NT2/D1 (cell line): ENCODE data around the gene ARHGAP10.

Experiments
- DNase-seq: peaks from one replicate; pipeline ENCODE4 v3.0.0-alpha.2; 2011; ENCODE audit warnings: low read depth, low spot score
- H3K27me3 ChIP-seq: 2 replicates; pipeline ENCODE4 v1.6.0; 2011; ENCODE audit warnings: mild to moderate bottlenecking; ENCODE audit not compliant: insufficient read length, insufficient read depth
- H3K36me3 ChIP-seq: 2 replicates; pipeline ENCODE4 v1.6.1; 2011; ENCODE audit warnings: mild to moderate bottlenecking, low read length, mixed read lengths; ENCODE audit not compliant: insufficient read depth, insufficient read length
- H3K4me1 ChIP-seq: 2 replicates; pipeline ENCODE4 v1.5.1; 2011; ENCODE audit not compliant: insufficient read depth, insufficient read length
- H3K4me3 ChIP-seq: 2 replicates; pipeline ENCODE4 v1.5.1; 2011; ENCODE audit warnings: low read depth; ENCODE audit not compliant: insufficient read length
- H3K9ac ChIP-seq: 2 replicates; pipeline ENCODE4 v1.6.0; 2011; ENCODE audit warnings: low read depth; ENCODE audit not compliant: insufficient read length
- H3K9me3 ChIP-seq: 2 replicates; pipeline ENCODE4 v1.5.1; 2011; ENCODE audit warnings: mild to moderate bottlenecking, low read length; ENCODE audit not compliant: insufficient read depth
- SUZ12 ChIP-seq: IDR thresholded peaks from 2 replicates; pipeline ENCODE4 v1.6.1; 2011; ENCODE audit not compliant: insufficient read length, insufficient read depth; ENCODE audit errors: extremely low read depth
- YY1 ChIP-seq: IDR thresholded peaks from 2 replicates; pipeline ENCODE4 v1.6.1; 2011; ENCODE audit not compliant: insufficient read length, insufficient read depth
- ZNF274 ChIP-seq: IDR thresholded peaks from 2 replicates; pipeline ENCODE4 v1.6.1; 2011; ENCODE audit warnings: mild to moderate bottlenecking, low read depth, low read length

The ARHGAP10 gene

DNA sequence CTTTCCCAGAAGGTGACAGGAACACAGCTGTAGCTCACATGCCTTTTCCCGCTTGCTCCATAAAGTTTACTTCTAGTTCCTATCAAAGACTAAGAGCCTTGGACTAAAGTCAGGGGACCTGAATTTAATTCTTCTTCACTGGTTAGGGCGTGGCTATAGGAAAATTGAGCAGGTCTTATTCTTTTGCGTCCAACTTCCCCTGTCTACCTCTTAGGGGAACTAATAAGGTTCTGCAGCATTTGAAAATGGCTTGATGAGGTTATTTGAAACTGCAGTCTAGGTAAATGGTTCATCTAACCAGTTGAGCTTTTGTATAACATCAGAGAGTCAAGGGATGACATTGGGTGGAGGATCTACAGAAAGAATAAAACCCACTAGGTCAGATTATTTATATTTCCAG, 2.6 kb downstream of the ARHGAP10 start:
- Histone ChIP-seq H3K9me3 (no peaks in the 10 kb centered on the region), H3K4me1 (peaks cover 3% of the 10 kb centered on the region), H3K9ac (no peak overlapping the region), H3K36me3 (no peaks in the 10 kb centered on the region), H3K27me3 (peaks cover 36% of the 10 kb centered on the region), H3K4me3 (no peak overlapping the region)
- no peak for DNase-seq
- TF ChIP-seq YY1: no peak
- no peak for TF ChIP-seq ZNF274
- TF ChIP-seq SUZ12: no peak

DNA sequence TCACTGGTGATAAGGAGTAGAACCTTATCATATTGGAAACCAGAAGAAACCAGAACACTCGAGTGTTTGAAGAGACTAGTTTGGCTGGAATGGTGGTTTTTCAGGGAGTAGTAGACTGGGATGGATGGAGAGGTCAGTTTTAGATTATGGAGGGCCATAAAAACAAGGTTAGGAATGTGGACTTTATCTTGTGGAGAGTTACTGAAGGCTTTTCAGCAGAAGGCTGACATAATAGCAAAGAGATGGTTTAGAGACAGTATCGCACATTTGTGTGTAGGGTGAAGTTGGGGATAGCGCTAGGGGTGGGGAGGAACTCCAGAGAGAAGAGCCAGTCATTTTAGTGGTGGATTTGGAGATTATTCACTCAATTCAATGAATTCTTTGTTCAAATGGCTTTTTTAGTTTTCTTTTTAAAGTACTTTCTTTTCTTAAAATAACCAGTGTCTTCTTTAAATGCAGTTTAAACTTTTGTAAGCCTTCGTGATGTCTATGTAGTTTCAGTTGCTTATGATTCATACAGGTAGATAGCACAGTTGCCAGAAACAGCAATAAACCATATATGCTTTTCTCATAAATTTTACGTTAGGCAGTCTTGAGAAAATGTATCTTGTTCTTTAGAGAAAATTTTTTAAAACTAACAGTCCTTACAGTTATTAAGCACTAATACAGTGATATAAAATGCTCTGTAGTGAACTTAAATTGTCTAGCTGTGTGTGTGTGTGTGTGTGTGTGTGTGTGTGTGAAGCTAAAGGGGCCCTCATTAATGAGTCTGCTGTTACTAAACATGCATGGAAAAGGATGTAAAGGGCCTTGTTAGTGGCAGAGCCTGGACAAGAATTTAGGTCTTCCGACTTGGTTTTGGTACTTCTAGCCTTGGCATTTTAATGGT, 3.8 kb downstream of the ARHGAP10 start:
- Histone ChIP-seq H3K4me1 (peaks cover 3% of the 10 kb centered on the region), H3K9ac (no peak overlapping the region), H3K27me3 (peaks cover 27% of the 10 kb centered on the region), H3K9me3 (no peaks in the 10 kb centered on the region), H3K36me3 (no peaks in the 10 kb centered on the region), H3K4me3 (no peak overlapping the region)
- TF ChIP-seq YY1: no peak
- no peak for TF ChIP-seq ZNF274
- TF ChIP-seq SUZ12: no peak
- DNase-seq: no peak

DNA sequence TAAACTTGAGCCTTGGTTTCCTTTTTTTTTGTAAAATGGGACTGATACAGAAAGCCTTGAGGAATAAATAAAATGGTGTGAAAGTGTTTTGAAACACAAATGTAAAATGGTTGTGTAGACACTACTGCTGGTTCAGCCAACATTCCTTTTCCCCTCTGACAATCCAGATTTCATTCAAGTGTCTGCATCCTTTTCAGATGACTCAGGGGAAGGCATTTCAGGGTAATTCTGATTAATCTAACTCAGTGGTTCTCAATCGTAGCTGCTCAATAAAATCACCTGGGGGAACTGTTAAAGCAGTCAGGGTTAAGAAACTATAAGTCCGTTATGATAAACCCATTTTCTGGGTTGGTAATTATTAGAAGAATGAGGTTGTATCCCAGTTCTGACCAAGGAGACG, 4.6 kb downstream of the ARHGAP10 start:
- Histone ChIP-seq H3K4me1 (peaks cover 3% of the 10 kb centered on the region), H3K36me3 (no peaks in the 10 kb centered on the region), H3K27me3 (peaks cover 27% of the 10 kb centered on the region), H3K9me3 (no peaks in the 10 kb centered on the region), H3K9ac (no peak overlapping the region), H3K4me3 (no peak overlapping the region)
- no peak for DNase-seq
- TF ChIP-seq SUZ12 (no peak), YY1 (no peak), ZNF274 (no peak)

GRCh38 chr4:147737623-147738022, 5.7 kb downstream of the ARHGAP10 start:
- H3K9me3 ChIP-seq: no peaks in the 10 kb centered on the region
- H3K27me3 ChIP-seq: peaks cover 27% of the 10 kb centered on the region
- H3K4me1 ChIP-seq: peaks cover 3% of the 10 kb centered on the region
- H3K9ac ChIP-seq: no peak overlapping the region
- H3K4me3 ChIP-seq: no peak overlapping the region
- no peak for DNase-seq
- H3K36me3 ChIP-seq: no peaks in the 10 kb centered on the region
- no peak for TF ChIP-seq ZNF274

- Histone ChIP-seq H3K36me3 (no peaks in the 10 kb centered on the region), H3K9me3 (no peaks in the 10 kb centered on the region), H3K4me1 (no peaks in the 10 kb centered on the region), H3K4me3 (no peak overlapping the region), H3K9ac (no peak overlapping the region), H3K27me3 (peaks cover 13% of the 10 kb centered on the region)
- no peak for DNase-seq
- no peak for TF ChIP-seq ZNF274
These were observed 7.4 kb downstream of the ARHGAP10 start for GRCh38 chr4:147739239-147739823.

DNA sequence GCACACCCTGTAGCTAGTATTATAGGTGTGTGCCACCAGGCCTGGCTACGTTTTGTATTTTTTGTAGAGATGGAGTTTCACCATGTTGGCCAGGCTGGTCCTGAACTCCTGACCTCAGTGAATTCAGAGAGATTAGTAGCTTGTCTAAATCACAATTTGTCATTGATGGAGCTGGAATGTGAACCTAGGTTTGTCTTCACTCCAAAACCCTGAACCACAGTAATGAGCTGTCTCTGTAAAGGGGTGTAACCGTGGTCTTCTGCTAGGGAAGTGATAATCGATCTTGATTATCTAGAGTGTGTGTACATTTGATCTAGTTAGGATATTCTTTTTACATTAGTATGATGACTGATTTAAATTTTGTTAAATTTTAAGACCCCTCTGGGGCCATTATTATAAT, 8.3 kb downstream of the ARHGAP10 start:
- DNase-seq: no peak
- H3K9me3 ChIP-seq: no peaks in the 10 kb centered on the region
- H3K4me3 ChIP-seq: no peak overlapping the region
- H3K27me3 ChIP-seq: peaks cover 7% of the 10 kb centered on the region
- no peak for TF ChIP-seq ZNF274
- TF ChIP-seq SUZ12: no peak
- no peak for TF ChIP-seq YY1
- H3K9ac ChIP-seq: no peak overlapping the region
- no peaks in the 10 kb centered on the region for H3K4me1 ChIP-seq
- H3K36me3 ChIP-seq: no peaks in the 10 kb centered on the region

DNA sequence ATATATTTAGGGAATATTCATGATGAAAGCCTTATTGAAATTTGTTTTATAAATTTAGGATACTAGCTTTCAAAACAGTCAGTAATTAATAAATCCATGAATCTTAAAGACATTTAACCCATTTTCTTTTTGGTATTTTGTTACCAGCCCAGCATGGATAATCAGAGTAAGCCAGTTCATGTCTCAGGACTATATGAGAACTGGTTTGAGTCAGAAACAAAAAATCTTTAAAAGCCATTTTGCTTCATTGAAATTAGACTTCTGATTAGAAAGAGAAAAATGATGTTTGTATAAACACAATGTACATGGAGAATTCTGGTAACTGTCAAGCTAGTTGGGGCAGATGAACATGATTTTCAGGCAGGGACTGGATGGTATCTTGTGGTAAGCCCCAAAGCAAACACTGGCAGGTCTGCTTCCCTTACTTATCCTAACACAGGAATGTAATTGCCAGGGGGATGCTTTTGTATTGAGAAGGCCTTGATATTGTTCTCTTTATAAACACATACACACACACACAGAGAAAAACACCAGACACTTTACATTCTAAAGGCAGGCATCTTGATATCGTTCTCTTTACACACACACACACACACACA, 9.4 kb downstream of the ARHGAP10 start:
- Histone ChIP-seq H3K4me3 (no peak overlapping the region), H3K9ac (no peak overlapping the region), H3K9me3 (no peaks in the 10 kb centered on the region), H3K36me3 (no peaks in the 10 kb centered on the region), H3K27me3 (no peaks in the 10 kb centered on the region), H3K4me1 (no peaks in the 10 kb centered on the region)
- no peak for TF ChIP-seq SUZ12
- no peak for TF ChIP-seq ZNF274
- no peak for TF ChIP-seq YY1
- no peak for DNase-seq
